GM12872 (cell line): ENCODE measurements around the gene BOLA2B.

Experiments used
- TF ChIP-seq, protein P1 (sequence below): IDR thresholded peaks from 3 replicates; pipeline ENCODE4 v1.5.1; 2011; ENCODE audit warnings: low read depth, mild to moderate bottlenecking, low read length, moderate library complexity; ENCODE audit not compliant: insufficient read depth

The BOLA2B gene

GRCh38 chr16:30147843-30148510 is 45.5 kb downstream of the BOLA2B start:
- TF ChIP-seq, protein P1, sequence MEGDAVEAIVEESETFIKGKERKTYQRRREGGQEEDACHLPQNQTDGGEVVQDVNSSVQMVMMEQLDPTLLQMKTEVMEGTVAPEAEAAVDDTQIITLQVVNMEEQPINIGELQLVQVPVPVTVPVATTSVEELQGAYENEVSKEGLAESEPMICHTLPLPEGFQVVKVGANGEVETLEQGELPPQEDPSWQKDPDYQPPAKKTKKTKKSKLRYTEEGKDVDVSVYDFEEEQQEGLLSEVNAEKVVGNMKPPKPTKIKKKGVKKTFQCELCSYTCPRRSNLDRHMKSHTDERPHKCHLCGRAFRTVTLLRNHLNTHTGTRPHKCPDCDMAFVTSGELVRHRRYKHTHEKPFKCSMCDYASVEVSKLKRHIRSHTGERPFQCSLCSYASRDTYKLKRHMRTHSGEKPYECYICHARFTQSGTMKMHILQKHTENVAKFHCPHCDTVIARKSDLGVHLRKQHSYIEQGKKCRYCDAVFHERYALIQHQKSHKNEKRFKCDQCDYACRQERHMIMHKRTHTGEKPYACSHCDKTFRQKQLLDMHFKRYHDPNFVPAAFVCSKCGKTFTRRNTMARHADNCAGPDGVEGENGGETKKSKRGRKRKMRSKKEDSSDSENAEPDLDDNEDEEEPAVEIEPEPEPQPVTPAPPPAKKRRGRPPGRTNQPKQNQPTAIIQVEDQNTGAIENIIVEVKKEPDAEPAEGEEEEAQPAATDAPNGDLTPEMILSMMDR = no peak

DNA sequence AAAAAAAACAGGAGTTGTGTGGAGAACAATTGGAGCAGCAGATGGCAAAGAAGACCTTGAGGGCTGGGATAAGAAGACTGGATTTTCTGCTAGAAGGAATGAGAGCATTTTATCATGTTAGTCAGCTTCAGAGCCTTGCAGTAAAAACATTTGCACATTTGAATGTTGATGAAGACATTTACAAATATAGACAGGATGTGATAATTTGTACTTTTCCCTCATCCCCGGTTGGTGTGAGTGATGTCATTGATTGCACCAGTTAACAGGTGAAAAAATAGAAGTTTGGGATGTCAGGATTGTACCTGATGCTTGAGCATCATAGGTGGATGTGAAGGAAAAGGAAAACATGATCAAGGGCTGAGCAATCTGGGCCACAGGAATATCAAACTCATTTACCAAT is 47.8 kb downstream of the BOLA2B start:
- TF ChIP-seq, protein P1 = no peak

GRCh38 chr16:30144917-30145316 is 48.5 kb downstream of the BOLA2B start:
- TF ChIP-seq, protein P1 = no peak

DNA sequence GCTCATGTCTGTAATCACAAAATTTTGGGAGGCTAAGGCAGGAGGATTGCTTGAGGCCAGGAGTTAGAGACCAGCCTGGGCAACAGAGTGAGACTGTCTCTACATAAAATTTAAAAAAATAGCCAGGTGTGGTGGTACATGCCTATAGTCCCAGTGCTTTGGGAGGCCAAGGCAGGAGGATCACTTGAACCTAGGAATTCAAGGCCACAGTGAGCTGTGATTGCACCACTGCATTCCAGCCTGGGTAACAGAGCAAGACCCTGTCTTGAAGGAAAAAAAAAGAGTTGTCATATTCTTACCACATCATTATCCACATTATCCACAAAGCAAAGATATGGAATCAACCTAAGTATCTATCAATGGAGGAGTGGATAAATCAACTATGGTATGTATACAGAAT is 49.4 kb downstream of the BOLA2B start:
- TF ChIP-seq, protein P1 = no peak

DNA sequence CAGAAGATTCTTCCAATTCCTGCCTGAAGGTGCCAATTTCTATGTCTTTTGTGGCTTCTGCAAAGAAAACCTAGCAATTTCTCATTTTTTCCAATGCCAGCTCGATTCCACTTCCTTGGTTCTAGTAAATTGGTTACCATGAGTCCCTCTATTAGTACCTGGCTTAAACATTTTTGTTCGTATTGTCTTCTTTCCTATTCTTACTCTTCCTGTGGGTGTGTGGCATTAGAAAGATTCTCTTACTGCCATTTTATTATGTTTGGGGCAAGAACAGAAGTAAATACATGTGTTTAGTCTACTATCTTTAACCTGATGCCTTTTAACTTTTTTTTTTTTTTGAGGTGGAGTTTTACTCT is 50.1 kb downstream of the BOLA2B start:
- TF ChIP-seq, protein P1 = no peak
